ENCODE measurements around the gene STXBP2. TPM values are rescaled to one million over a fixed set of nuclear protein-coding genes. Genes with fewer than 3 reads are reported as not detected.

STXBP2 gene
- 32.9 and 44.8 TPM in 2 replicates for total RNA-seq

DNA sequence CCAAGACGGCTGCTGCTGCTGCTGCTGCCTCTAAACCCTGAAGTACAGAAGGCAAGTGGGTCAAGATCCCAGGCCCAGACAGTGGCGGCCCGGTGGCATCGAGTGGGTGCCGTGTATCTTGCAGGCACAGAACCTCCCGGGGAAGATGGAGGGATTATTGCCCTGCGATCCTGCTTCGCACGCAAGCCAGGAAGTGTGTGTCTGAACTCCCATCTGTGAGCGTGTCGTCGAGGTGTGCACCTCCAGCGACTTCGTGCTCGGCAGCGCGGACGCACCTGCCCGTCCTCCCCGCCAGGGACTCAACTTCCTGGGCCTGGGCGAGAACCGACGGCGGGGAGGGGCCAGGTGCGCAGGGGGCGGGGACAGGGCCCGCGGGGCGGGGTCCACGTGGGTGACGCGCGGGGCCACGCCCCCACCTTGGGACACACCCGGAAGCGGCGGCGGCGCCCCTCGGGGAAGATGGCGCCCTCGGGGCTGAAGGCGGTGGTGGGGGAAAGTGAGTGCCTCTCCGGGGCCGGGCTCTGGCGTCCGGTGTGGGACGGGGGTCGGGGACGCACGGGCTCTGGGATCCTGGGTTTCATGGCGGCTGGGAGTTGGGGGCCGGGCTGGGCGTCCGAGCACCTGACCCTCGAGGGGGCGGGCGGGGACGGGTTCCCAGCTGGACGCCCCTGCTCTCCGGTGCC, at the start of gene STXBP2:
TSS of gene STXBP2 (plus strand) at position 420 of the 683 bp plus-strand sequence. CDS start at position 460, 40 bp downstream.

GRCh38 chr19:7595466-7596133, 41.3 kb upstream of the STXBP2 start, which contains the start of gene CAMSAP3:
TSS of gene CAMSAP3 (plus strand) at chr19:7595863. CDS start at chr19:7596003, 140 bp downstream.

GRCh38 chr19:7629347-7630054, 7.4 kb upstream of the STXBP2 start, which contains the start of the genes PET100 and XAB2:
TSS of gene PET100 (plus strand) at chr19:7629793. CDS start at chr19:7629834, 41 bp downstream.
TSS of gene XAB2 (minus strand) at chr19:7629545. CDS start at chr19:7629527, 18 bp downstream.

DNA sequence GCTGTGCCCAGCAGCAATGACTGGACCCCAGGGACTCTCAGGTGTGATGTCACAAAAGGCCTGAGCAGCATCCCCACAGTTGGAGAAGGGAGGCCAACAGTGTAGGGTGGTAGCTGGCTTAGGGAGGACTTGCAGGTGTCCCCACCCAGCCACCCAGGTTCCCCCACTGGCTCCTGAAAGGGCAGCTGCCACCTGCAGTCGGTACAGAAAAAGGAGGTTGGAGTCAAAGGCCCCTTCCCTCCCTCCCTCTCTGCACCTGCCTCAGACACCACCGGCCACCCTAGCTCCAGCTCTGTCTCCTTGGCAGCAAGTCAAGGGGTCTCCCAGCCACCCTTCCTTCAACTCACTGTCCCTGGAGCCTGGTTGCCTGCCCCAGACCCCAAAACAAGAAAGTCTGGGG, 3.2 kb upstream of the STXBP2 start, which contains the start of gene PCP2:
TSS of gene PCP2 (minus strand) at position 22 of the 400 bp plus-strand sequence. CDS start 262 bp downstream, outside the sequence.

GRCh38 chr19:7668842-7669241, 31.9 kb downstream of the STXBP2 start, which contains the start of gene RETN:
TSS of gene RETN (plus strand) at chr19:7669049. CDS start at chr19:7669327, 278 bp downstream.

DNA sequence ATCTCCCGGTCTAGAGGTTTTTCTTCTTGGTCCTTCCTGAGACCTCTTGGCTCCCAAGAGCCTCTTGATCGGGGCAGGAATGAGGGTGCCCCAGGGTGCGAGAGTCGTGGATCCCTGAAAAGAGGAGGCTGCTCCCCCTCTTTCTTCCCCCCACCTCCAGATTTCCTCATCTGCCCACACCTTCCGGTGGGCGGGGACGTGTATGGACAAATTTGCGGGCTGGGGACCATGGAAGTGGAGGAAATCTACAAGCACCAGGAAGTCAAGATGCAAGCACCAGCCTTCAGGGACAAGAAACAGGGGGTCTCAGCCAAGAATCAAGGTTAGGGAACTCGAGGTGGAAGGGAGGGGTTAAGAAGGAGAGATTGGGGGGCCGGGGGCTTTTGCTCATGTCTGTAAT, 39.9 kb downstream of the STXBP2 start, which contains the start of gene MCEMP1:
TSS of gene MCEMP1 (plus strand) at position 237 of the 400 bp plus-strand sequence. CDS start at position 268, 31 bp downstream.

GRCh38 chr19:7680606-7681339, 43.9 kb downstream of the STXBP2 start, which contains the start of gene TRAPPC5:
TSS of gene TRAPPC5 (plus strand) at chr19:7680833. CDS start at chr19:7682254, 1,421 bp downstream.

Small RNAs within 50 kb of the gene (small RNA-seq; reads per million reads assigned to genes)
- not detected for gene MIR6792

Other genes with a start within 250 kb of the STXBP2 start
- gene PEX11G, start 148.1 kb upstream of the STXBP2 start, total RNA-seq = 1.1 and 2.1 TPM in 2 replicates
- 27.0 and 32.0 TPM in 2 replicates for gene ZNF358, start 121.0 kb upstream of the STXBP2 start, total RNA-seq
- 6.3 and 7.0 TPM in 2 replicates for gene MCOLN1, start 114.5 kb upstream of the STXBP2 start, total RNA-seq
- 110 and 122 TPM in 2 replicates for gene PNPLA6, start 101.4 kb upstream of the STXBP2 start, total RNA-seq
- gene CAMSAP3, start 41.2 kb upstream of the STXBP2 start, total RNA-seq = 0.07 and 0.13 TPM in 2 replicates
- 28.7 and 36.0 TPM in 2 replicates for gene XAB2, start 7.6 kb upstream of the STXBP2 start, total RNA-seq
- gene PET100, start 7.3 kb upstream of the STXBP2 start, total RNA-seq = 9.0 and 13.8 TPM in 2 replicates
- gene PCP2, start 3.4 kb upstream of the STXBP2 start, total RNA-seq = not detected in 2 replicates
- gene RETN, start 31.9 kb downstream of the STXBP2 start, total RNA-seq = not detected in 2 replicates
- gene MCEMP1, start 40.0 kb downstream of the STXBP2 start, total RNA-seq = not detected in 2 replicates
- 49.9 and 56.1 TPM in 2 replicates for gene TRAPPC5, start 43.7 kb downstream of the STXBP2 start, total RNA-seq
- gene FCER2, start 65.0 kb downstream of the STXBP2 start, total RNA-seq = not detected in 2 replicates
- gene CLEC4G, start 95.0 kb downstream of the STXBP2 start, total RNA-seq = not detected in 2 replicates
- gene CD209, start 110.4 kb downstream of the STXBP2 start, total RNA-seq = not detected in 2 replicates
- not detected in 2 replicates for gene CLEC4M, start 126.1 kb downstream of the STXBP2 start, total RNA-seq
- 9.6 and 13.8 TPM in 2 replicates for gene EVI5L, start 193.1 kb downstream of the STXBP2 start, total RNA-seq
- not detected in 2 replicates for gene PRR36, start 237.3 kb downstream of the STXBP2 start, total RNA-seq

All from thoracic aorta endothelial cell (primary cell).